SK-N-MC (cell line): ENCODE measurements around the gene SWSAP1.
A peak's percentile ranks its signal among the peaks of the same experiment; 100 is the strongest.
"Not testable (repeated sequence)": the region's sequence is repeated elsewhere in the genome, so short reads cannot be mapped to it uniquely, and the experiment has no call there.

ENCODE experiments used
- DNase-seq: peaks from one replicate; pipeline ENCODE4 v3.0.0-alpha.2; 2011; ENCODE audit warnings: low read depth, low spot score
- H3K27ac ChIP-seq: fragments of 200-600 bp; sonication (generic); 2 replicates; pipeline ENCODE4 v1.5.1; 2016; ENCODE audit warnings: mixed run types
- H3K36me3 ChIP-seq: fragments of 200-600 bp; sonication (generic); 2 replicates; pipeline ENCODE4 v1.6.1; 2017; ENCODE audit warnings: antibody characterized with exemption, low read length, mixed read lengths; ENCODE audit not compliant: insufficient read depth
- H3K4me3 ChIP-seq: fragments of 200-600 bp; sonication (generic); 2 replicates; pipeline ENCODE4 v1.5.1; 2016
- H3K9ac ChIP-seq: fragments of 200-600 bp; sonication (generic); 2 replicates; pipeline ENCODE4 v1.8.0; 2017; ENCODE audit warnings: mixed run types, mixed read lengths; ENCODE audit not compliant: insufficient read length
- H3K9me3 ChIP-seq: fragments of 200-600 bp; sonication (generic); 2 replicates; pipeline ENCODE4 v1.6.1; 2017; ENCODE audit warnings: low read depth, mild to moderate bottlenecking, antibody characterized with exemption, low read length, moderate library complexity, mixed read lengths
- EZH2 ChIP-seq: fragments of 200-600 bp; sonication (generic); IDR thresholded peaks from one replicate; pipeline ENCODE4 v1.6.1; 2017; ENCODE audit warnings: antibody characterized with exemption
- FOXP2 ChIP-seq: optimal IDR thresholded peaks from 2 replicates; pipeline ENCODE3; 2011; ENCODE audit warnings: mild to moderate bottlenecking, moderate library complexity; ENCODE audit not compliant: insufficient read depth; ENCODE audit errors: extremely low read length, control extremely low read depth
- POLR2AphosphoS5 ChIP-seq: IDR thresholded peaks from 2 replicates; pipeline ENCODE4 v1.6.1; 2012; ENCODE audit warnings: mild to moderate bottlenecking, low read depth, low read length, borderline replicate concordance

SWSAP1 gene

GRCh38 chr19:11347546-11348039, 26.9 kb upstream of the SWSAP1 start:
- no peak overlapping the region for H3K4me3 ChIP-seq
- H3K9ac ChIP-seq = no peak overlapping the region
- H3K36me3 ChIP-seq = no peaks in the 10 kb centered on the region
- DNase-seq = no peak
- H3K9me3 ChIP-seq = no peaks in the 10 kb centered on the region
- no peak overlapping the region for H3K27ac ChIP-seq
- TF ChIP-seq EZH2 = no peak
- TF ChIP-seq FOXP2 = no peak
- TF ChIP-seq POLR2AphosphoS5 = no peak

- Histone ChIP-seq H3K27ac (no peak overlapping the region), H3K36me3 (no peaks in the 10 kb centered on the region), H3K9ac (no peak overlapping the region), H3K9me3 (no peaks in the 10 kb centered on the region), H3K4me3 (no peak overlapping the region)
- no peak for DNase-seq
- TF ChIP-seq FOXP2 = no peak
- TF ChIP-seq POLR2AphosphoS5 = no peak
- TF ChIP-seq EZH2 = no peak
Measured at GRCh38 chr19:11349171-11349570, 25.3 kb upstream of the SWSAP1 start.

GRCh38 chr19:11354102-11354501, 20.4 kb upstream of the SWSAP1 start:
- not testable (repeated sequence) for H3K36me3 ChIP-seq, H3K4me3 ChIP-seq, DNase-seq, H3K27ac ChIP-seq, H3K9ac ChIP-seq, H3K9me3 ChIP-seq

- H3K9ac ChIP-seq = peak within 1 kb of the TSS; percentile 71
- H3K36me3 ChIP-seq = no peaks in the 10 kb centered on the region
- no peak within 1 kb of the TSS for H3K27ac ChIP-seq
- DNase-seq = no peak
- H3K9me3 ChIP-seq = no peaks in the 10 kb centered on the region
- TF ChIP-seq EZH2 (no peak), FOXP2 (no peak), POLR2AphosphoS5 (peak; percentile 72)
- H3K4me3 ChIP-seq = peak within 1 kb of the TSS; percentile 84
Measured at GRCh38 chr19:11355160-11356073, 19.0 kb upstream of the SWSAP1 start, which contains the start of gene PLPPR2. PLPPR2 (plus strand) TSS chr19:11355432; CDS start chr19:11357674, 2,242 bp downstream.

- DNase-seq = no peak
- Histone ChIP-seq H3K4me3 (peak overlapping the region; percentile 84), H3K9ac (no peak overlapping the region), H3K9me3 (no peaks in the 10 kb centered on the region), H3K27ac (no peak overlapping the region), H3K36me3 (no peaks in the 10 kb centered on the region)
- TF ChIP-seq FOXP2 (no peak), EZH2 (no peak), POLR2AphosphoS5 (no peak)
Measured at GRCh38 chr19:11356074-11356397, 18.4 kb upstream of the SWSAP1 start.

GRCh38 chr19:11356676-11357550, 17.6 kb upstream of the SWSAP1 start:
- H3K4me3 ChIP-seq = no peak overlapping the region
- DNase-seq = no peak
- H3K9me3 ChIP-seq = no peaks in the 10 kb centered on the region
- no peak overlapping the region for H3K27ac ChIP-seq
- TF ChIP-seq FOXP2 (no peak), POLR2AphosphoS5 (no peak), EZH2 (no peak)
- H3K36me3 ChIP-seq = no peaks in the 10 kb centered on the region
- H3K9ac ChIP-seq = no peak overlapping the region

- no peak overlapping the region for H3K9ac ChIP-seq
- H3K4me3 ChIP-seq = no peak overlapping the region
- no peaks in the 10 kb centered on the region for H3K36me3 ChIP-seq
- TF ChIP-seq EZH2 (no peak), POLR2AphosphoS5 (no peak), FOXP2 (no peak)
- H3K27ac ChIP-seq = no peak overlapping the region
- DNase-seq = no peak
- no peaks in the 10 kb centered on the region for H3K9me3 ChIP-seq
Measured at GRCh38 chr19:11359421-11359820, 15.0 kb upstream of the SWSAP1 start.

GRCh38 chr19:11361037-11361770, 13.3 kb upstream of the SWSAP1 start:
- Histone ChIP-seq H3K9me3 (no peaks in the 10 kb centered on the region), H3K9ac (no peak overlapping the region), H3K27ac (no peak overlapping the region), H3K36me3 (no peaks in the 10 kb centered on the region), H3K4me3 (no peak overlapping the region)
- no peak for DNase-seq
- TF ChIP-seq EZH2 = no peak
- no peak for TF ChIP-seq POLR2AphosphoS5
- no peak for TF ChIP-seq FOXP2
